DMS153 treated with DMSO at 0.1 percent for 48 hours (cell line): Measurements from ENCODE around the gene MYEF2.
A peak's percentile ranks its signal among the peaks of the same experiment; 100 is the strongest.

Experiments used
- DNase-seq: peaks from one replicate; lab custom pipeline; 2025; ENCODE audit not compliant: unreplicated experiment; lab: John Stamatoyannopoulos, UW

MYEF2 gene

GRCh38 chr15:48147358-48147757, 30.7 kb downstream of the MYEF2 start:
- DNase-seq = no peak

- DNase-seq = no peak
These were observed 32.2 kb downstream of the MYEF2 start for GRCh38 chr15:48145923-48146322.

DNA sequence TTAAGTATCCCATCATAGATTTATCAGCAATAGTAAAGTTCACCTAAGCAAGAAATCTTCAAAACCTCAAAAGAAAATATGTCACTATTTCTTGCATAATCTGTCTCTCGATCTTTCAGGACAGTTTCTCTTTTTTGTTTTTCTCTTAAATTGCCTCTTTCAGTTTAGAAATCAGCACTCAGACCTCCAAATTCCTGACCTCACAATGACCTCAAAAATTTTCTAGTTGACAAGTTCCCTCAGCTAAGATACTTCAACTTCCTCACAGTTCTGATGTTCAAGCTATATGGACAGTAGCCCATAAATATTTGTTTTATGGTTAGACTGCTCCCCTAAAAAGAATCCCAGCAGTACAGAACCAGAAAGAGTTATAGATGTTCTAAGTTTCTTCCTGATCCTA, 33.2 kb downstream of the MYEF2 start:
- DNase-seq = no peak

- DNase-seq = no peak
These were observed 34.2 kb downstream of the MYEF2 start for GRCh38 chr15:48143856-48144255.

DNA sequence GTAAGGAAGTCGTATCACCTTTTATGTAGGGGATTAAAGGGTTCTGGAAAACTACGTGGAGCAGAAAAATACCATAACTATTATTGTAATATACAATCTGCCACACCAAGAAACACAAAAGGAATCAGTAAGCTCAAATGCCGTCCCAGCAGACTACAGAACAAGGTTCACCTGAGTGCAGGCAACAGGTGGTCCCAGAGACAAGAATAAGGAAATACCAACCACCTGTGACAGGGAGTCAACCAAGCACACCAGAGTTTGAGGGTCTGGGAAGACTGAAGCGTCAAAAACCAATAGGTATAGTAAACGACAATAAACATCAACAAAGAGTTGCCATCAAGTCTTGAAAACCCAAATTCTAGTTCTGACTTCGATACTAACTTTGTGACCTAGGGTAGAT, 45.2 kb downstream of the MYEF2 start:
- no peak for DNase-seq

- DNase-seq = no peak
These were observed 46.8 kb downstream of the MYEF2 start for GRCh38 chr15:48131324-48131723.

GRCh38 chr15:48126667-48127355, 51.3 kb downstream of the MYEF2 start:
- no peak for DNase-seq

- no peak for DNase-seq
These were observed 56.2 kb downstream of the MYEF2 start for GRCh38 chr15:48121849-48122248.

GRCh38 chr15:48120745-48121144, 57.4 kb downstream of the MYEF2 start, which contains the start of gene SLC24A5:
TSS of gene SLC24A5 (plus strand) at chr15:48120990. CDS start at chr15:48121045, 55 bp downstream.
- DNase-seq = no peak

GRCh38 chr15:48119277-48119676, 58.8 kb downstream of the MYEF2 start:
- no peak for DNase-seq

DNA sequence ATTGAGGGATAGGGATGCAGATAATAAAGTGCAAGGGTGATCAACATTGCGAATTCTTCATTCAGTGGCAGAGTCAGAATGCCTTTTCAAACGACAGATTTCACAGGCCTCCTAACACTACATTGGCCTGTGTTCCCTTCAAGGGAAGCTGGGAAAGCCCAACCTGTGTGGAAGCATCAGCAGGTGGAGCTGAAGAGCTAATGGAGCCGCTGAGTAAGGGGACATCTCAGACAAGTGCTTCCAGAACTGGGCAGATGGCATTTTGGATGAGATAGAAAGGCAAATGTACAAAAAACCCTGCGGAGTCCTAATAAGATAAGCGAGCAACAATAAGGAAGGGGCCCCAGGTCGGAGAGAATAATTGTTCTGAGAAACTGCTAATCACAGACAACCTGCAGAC, 65.9 kb downstream of the MYEF2 start:
- DNase-seq = peak; percentile 7

- DNase-seq = no peak
These were observed 68.1 kb downstream of the MYEF2 start for GRCh38 chr15:48109856-48110531.

DNA sequence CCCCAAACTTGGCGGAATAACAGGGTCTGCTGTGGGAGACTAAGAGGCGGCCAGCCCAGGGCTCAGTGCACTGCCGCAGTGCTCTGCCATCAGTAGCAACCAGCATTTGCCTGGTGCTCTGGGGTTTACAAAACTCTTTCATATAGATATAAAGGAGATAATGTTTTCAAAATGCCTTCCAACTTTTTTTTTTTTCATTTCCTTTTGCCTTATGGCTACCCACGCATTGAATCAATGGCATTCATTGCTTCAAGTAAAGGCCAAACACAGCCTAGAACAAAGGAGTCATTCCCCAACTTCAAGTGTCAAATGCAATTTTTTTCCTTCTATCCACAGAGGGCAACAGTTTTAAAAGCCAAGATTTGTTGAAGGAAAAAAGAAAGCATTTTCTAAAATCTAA, 68.9 kb downstream of the MYEF2 start:
- DNase-seq = no peak

- no peak for DNase-seq
These were observed 72.2 kb downstream of the MYEF2 start for GRCh38 chr15:48105936-48106335.

GRCh38 chr15:48103647-48104046, 74.4 kb downstream of the MYEF2 start:
- DNase-seq = no peak

GRCh38 chr15:48102167-48102566, 75.9 kb downstream of the MYEF2 start:
- no peak for DNase-seq

DNA sequence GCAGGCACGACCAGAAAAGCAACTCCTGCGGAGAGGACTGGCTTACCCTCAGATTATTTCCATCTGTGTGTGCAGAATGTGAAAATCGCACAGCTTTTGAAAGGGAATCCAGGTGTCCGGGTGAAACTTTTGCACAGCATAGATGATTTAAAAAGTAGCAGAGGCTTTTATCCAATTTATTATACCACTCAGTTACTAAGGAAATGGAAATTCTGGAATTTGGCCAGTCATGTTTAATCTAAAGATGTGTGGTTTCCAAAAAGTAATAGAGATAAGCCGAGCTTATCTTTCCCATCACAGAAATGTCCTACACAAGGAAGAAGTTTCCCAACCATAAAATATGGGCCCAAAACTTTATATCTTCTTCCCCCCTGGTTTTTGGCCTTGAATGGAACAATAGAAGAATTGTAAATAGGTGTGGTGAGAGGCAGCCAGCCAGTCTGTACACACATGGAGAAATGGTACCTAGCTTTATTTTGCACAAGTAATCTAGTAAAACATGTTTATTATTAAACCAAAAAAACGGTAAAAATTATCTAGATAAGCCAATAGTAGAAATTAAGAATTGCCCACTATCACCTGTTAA, 76.6 kb downstream of the MYEF2 start:
- no peak for DNase-seq

DNA sequence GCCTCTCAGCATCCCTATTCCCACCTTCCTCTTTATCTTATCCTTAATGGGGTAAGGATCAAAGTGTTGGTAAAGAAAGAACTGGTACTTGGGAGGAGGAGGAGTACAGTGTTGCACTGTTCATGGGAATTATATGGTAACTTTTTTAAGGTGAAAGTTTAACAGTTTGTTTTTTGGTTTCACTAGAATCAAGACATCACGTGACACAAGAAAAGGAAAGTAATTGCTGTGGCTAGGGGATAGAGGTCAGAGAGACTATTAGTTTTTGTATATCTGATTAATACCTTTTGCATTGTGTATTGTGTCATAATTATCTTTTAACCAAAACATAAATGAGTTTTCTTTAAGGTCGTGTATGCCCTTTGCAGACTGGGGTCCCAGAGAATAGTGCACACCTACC, 80.8 kb downstream of the MYEF2 start:
- no peak for DNase-seq

- no peak for DNase-seq
These were observed 81.3 kb downstream of the MYEF2 start for GRCh38 chr15:48096813-48097212.

GRCh38 chr15:48096355-48096786, 81.7 kb downstream of the MYEF2 start:
- no peak for DNase-seq

DNA sequence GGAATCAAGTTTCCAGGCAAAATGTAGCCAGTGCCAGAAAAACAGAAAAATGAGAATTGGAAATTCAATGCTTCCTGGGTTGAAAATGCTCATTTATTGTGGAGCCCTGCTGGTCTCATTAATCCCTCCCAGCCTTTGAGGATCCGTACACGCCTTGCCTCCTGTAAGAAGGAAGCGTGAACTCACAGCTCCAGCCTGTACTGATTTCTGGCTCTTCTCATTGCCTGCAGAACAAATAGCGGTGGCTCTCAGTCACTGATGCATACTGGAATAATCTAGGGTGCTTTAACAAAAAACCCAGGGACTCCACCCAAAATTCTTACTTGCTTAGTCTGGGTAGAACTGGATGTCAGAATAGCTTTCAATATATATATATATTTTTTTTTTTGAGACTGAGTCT, 86.6 kb downstream of the MYEF2 start:
- DNase-seq = no peak

DNA sequence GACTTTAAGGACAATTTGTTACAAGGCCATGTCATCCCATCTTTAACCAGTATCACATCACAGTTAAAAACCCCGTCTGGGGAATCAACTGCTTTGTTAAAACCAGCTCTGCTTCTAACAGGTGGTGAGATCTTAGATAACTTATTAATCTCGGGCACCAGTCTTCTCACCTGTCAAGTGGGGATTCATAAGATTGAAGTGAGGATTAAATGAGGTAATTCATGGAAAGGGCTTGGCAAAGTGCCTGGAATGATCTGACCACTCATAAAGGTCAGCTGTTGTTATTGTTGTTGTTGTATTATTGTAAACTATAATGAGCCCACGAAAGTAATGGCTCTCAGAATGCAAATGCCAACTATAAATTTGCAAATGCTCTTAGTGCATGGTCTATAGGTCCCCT, 87.4 kb downstream of the MYEF2 start:
- DNase-seq = no peak
